Measurements from ENCODE around the gene ABAT.
"Not testable (repeated sequence)": the region's sequence is repeated elsewhere in the genome, so short reads cannot be mapped to it uniquely, and the experiment has no call there.

Gene ABAT

GRCh38 chr16:8795091-8795490, 120.7 kb downstream of the ABAT start:
- DNase-seq, result no peak

- no peak for DNase-seq
These were observed 121.4 kb downstream of the ABAT start for GRCh38 chr16:8795818-8796217.

GRCh38 chr16:8796469-8797363, 122.3 kb downstream of the ABAT start:
- DNase-seq, result no peak

GRCh38 chr16:8797364-8798173, 123.2 kb downstream of the ABAT start, which contains the start of the genes PMM2 and TMEM186:
Gene PMM2, plus strand, starts transcription at chr16:8797839. Its CDS starts 44 bp downstream, at chr16:8797883.
Gene TMEM186, minus strand, starts transcription at chr16:8797639. Its CDS starts 25 bp downstream, at chr16:8797614.
- peak; percentile 92 for DNase-seq

GRCh38 chr16:8798174-8798527, 123.7 kb downstream of the ABAT start:
- no peak for DNase-seq

GRCh38 chr16:8798535-8799157, 124.2 kb downstream of the ABAT start:
- no peak for DNase-seq

GRCh38 chr16:8801701-8802100, 127.3 kb downstream of the ABAT start:
- no peak for DNase-seq

GRCh38 chr16:8803733-8804132, 129.3 kb downstream of the ABAT start:
- DNase-seq, result not testable (repeated sequence)

GRCh38 chr16:8804313-8804712, 129.9 kb downstream of the ABAT start:
- DNase-seq, result no peak

- DNase-seq, result no peak
These were observed 132.0 kb downstream of the ABAT start for GRCh38 chr16:8806272-8806983.

GRCh38 chr16:8807189-8807588, 132.8 kb downstream of the ABAT start:
- no peak for DNase-seq

- no peak for DNase-seq
These were observed 133.6 kb downstream of the ABAT start for GRCh38 chr16:8808009-8808408.

- DNase-seq, result no peak
These were observed 134.4 kb downstream of the ABAT start for GRCh38 chr16:8808613-8809353.

GRCh38 chr16:8812162-8812843, 137.9 kb downstream of the ABAT start:
- DNase-seq, result no peak

- DNase-seq, result no peak
These were observed 139.8 kb downstream of the ABAT start for GRCh38 chr16:8814095-8814806.

- no peak for DNase-seq
These were observed 142.7 kb downstream of the ABAT start for GRCh38 chr16:8816967-8817655.

- DNase-seq, result no peak
These were observed 144.3 kb downstream of the ABAT start for GRCh38 chr16:8818504-8819270.

- DNase-seq, result no peak
These were observed 145.1 kb downstream of the ABAT start for GRCh38 chr16:8819411-8820034.

GRCh38 chr16:8822403-8822802, 148.0 kb downstream of the ABAT start:
- DNase-seq, result no peak

Measured in NCI-H1105 treated with DMSO at 0.1 percent for 48 hours (cell line).